K562 (cell line): ENCODE measurements around the gene ATG7. TPM values are rescaled to one million over a fixed set of nuclear protein-coding genes. Genes with fewer than 3 reads are reported as not detected.

Experiments used
- ARID2 ChIP-seq: fragments of 450-650 bp; IDR thresholded peaks from 2 replicates; pipeline ENCODE4 v1.6.1; 2017; ENCODE audit warnings: antibody characterized with exemption, mild to moderate bottlenecking
- CHD1 ChIP-seq: fragments of 200-600 bp; sonication (generic); IDR thresholded peaks from one replicate; pipeline ENCODE4 v1.6.1; 2012; ENCODE audit warnings: mild to moderate bottlenecking, moderate library complexity, low read length, inconsistent platforms
- CREB1 ChIP-seq, 2 experiments: sonication (generic) in 1 of 2; formaldehyde crosslinking in 1 of 2; IDR thresholded peaks; 2 replicates each; pipeline versions ENCODE4 v1.6.1 to v1.8.0; 2012 to 2022; ENCODE audit warnings: inconsistent platforms in 1 of 2, mild to moderate bottlenecking in 1 of 2, missing genetic modification reagents in 1 of 2, moderate library complexity in 1 of 2
- ETV6 ChIP-seq, 3 experiments: fragments of 150-350 bp in 1 of 3; sonication (generic) in 1 of 3; formaldehyde crosslinking in 1 of 3; IDR thresholded peaks; 2 replicates each; pipeline versions ENCODE4 v1.6.1 to v1.8.0; 2014 to 2022; ENCODE audit warnings: borderline replicate concordance in 2 of 3, low read depth in 2 of 3, antibody characterized with exemption in 1 of 3, low read length in 1 of 3, mild to moderate bottlenecking in 1 of 3, missing genetic modification reagents in 1 of 3
- FOXM1 ChIP-seq, 2 experiments: fragments of 450-650 bp in 1 of 2; sonication (generic) in 1 of 2; formaldehyde crosslinking in 1 of 2; IDR thresholded peaks; 2 replicates each; pipeline versions ENCODE4 v1.6.1 to v1.9.0; 2017 to 2022; ENCODE audit warnings: low read depth in 2 of 2, mild to moderate bottlenecking in 2 of 2, missing genetic modification reagents in 1 of 2, moderate library complexity in 1 of 2
- GATAD2B ChIP-seq: fragments of 450-650 bp; IDR thresholded peaks from 2 replicates; pipeline ENCODE4 v1.6.1; 2017; ENCODE audit warnings: mild to moderate bottlenecking, borderline replicate concordance
- MEIS2 ChIP-seq: fragments of 450-650 bp; IDR thresholded peaks from 2 replicates; pipeline ENCODE4 v1.6.1; 2014; ENCODE audit warnings: mild to moderate bottlenecking; ENCODE audit not compliant: partially characterized antibody
- NFE2 ChIP-seq: IDR thresholded peaks from 2 replicates; pipeline ENCODE4 v1.6.1; 2014; ENCODE audit warnings: antibody characterized with exemption, low read depth
- NUFIP1 ChIP-seq: fragments of 450-650 bp; IDR thresholded peaks from 2 replicates; pipeline ENCODE4 v1.6.1; 2018; ENCODE audit not compliant: partially characterized antibody
- PCBP1 ChIP-seq: fragments of 200-400 bp; formaldehyde crosslinking; IDR thresholded peaks from 2 replicates; pipeline ENCODE4 v1.6.1; 2018; ENCODE audit warnings: mild to moderate bottlenecking, low read depth, low read length; ENCODE audit not compliant: poor library complexity, severe bottlenecking
- PHB2 ChIP-seq: fragments of 450-650 bp; IDR thresholded peaks from 2 replicates; pipeline ENCODE4 v1.6.1; 2017; ENCODE audit warnings: low read depth
- PRMT5 ChIP-seq: sonication (generic); formaldehyde crosslinking; IDR thresholded peaks from 2 replicates; pipeline ENCODE4 v1.5.0; 2020; ENCODE audit warnings: missing genetic modification reagents
- RB1 ChIP-seq: fragments of 450-650 bp; IDR thresholded peaks from 2 replicates; pipeline ENCODE4 v1.6.1; 2017; ENCODE audit warnings: low read depth, mild to moderate bottlenecking
- SAP30 ChIP-seq: fragments of 200-600 bp; sonication (generic); IDR thresholded peaks from 2 replicates; pipeline ENCODE4 v1.6.1; 2012; ENCODE audit warnings: borderline replicate concordance, low read depth, mild to moderate bottlenecking, moderate library complexity, low read length, control low read depth, inconsistent platforms; ENCODE audit not compliant: insufficient read depth, poor library complexity, severe bottlenecking
- SMARCE1 ChIP-seq: fragments of 450-650 bp; IDR thresholded peaks from 2 replicates; pipeline ENCODE4 v1.7.1; 2016; ENCODE audit warnings: mild to moderate bottlenecking
- SMC3 ChIP-seq: conservative IDR thresholded peaks from 2 replicates; pipeline ENCODE4 v1.6.1; 2011; ENCODE audit warnings: low read depth, low read length, improper control_type of control experiment; ENCODE audit not compliant: insufficient read depth
- SP2 ChIP-seq: IDR thresholded peaks from 2 replicates; pipeline ENCODE4 v1.6.1; 2011; ENCODE audit warnings: mild to moderate bottlenecking, low read depth, low read length, moderate library complexity; ENCODE audit not compliant: poor library complexity, severe bottlenecking; ENCODE audit errors: extremely low read depth
- TGIF2 ChIP-seq: sonication (generic); formaldehyde crosslinking; IDR thresholded peaks from 2 replicates; pipeline ENCODE4 v1.8.1; 2022; ENCODE audit warnings: mild to moderate bottlenecking, missing genetic modification reagents, moderate library complexity
- U2AF1 ChIP-seq: fragments of 200-400 bp; formaldehyde crosslinking; optimal IDR thresholded peaks from 2 replicates; pipeline ENCODE3; 2017; ENCODE audit warnings: mild to moderate bottlenecking, low read depth, low read length, moderate library complexity
- ZFP30 ChIP-seq: fragments of 250-450 bp; sonication (Bioruptor Pico); IDR thresholded peaks from 2 replicates; pipeline ENCODE4 v1.8.0; 2022; ENCODE audit warnings: moderate library complexity, mild to moderate bottlenecking, inconsistent platforms, borderline replicate concordance
- ZNF121 ChIP-seq: sonication (generic); formaldehyde crosslinking; conservative IDR thresholded peaks from 2 replicates; pipeline ENCODE4 v1.8.0; 2022; ENCODE audit warnings: missing genetic modification reagents
- polyA plus RNA-seq, 8 experiments: library from polyadenylated mRNA; depleted of rRNA in 4 of 8; stranded (reverse) in 5 of 8; unstranded in 3 of 8; fragments of >200 nt; fragmentation: Nextera tagmentation in 2 of 8; fragmentation: Illumina TruSeq in 1 of 8; extraction: Ambion mirVana in 2 of 8; extraction: Trizol in 1 of 8; gene quantifications; 2 replicates each; pipeline versions ENCODE4 v1.2.1 to v1.2.3, GENCODE V29; 2011 to 2014; ENCODE audit warnings: inconsistent platforms in 1 of 8, missing spikeins in 1 of 8
- total RNA-seq, 7 experiments: library from RNA; depleted of rRNA in 6 of 7; stranded (reverse); fragments of >200 nt in 6 of 7; fragmentation: Illumina TruSeq in 2 of 7; extraction: Trizol in 2 of 7; gene quantifications; 2 replicates each; pipeline versions ENCODE4 v1.2.1 to v1.2.3, GENCODE V29; 2011 to 2021; ENCODE audit warnings: low replicate concordance in 1 of 7
- TF ChIP-seq, protein P1 (sequence below): fragments of 250-450 bp; sonication (Bioruptor Pico); IDR thresholded peaks from 2 replicates; pipeline ENCODE4 v1.9.0; 2021; ENCODE audit warnings: mild to moderate bottlenecking, inconsistent platforms
- TF ChIP-seq, protein P2 (sequence below): fragments of 250-450 bp; sonication (Bioruptor Pico); IDR thresholded peaks from 2 replicates; pipeline ENCODE4 v1.8.0; 2021; ENCODE audit warnings: mild to moderate bottlenecking, moderate library complexity

The ATG7 gene
- total and polyA plus RNA-seq, 9 of the 15 experiments (the other 6 are each of a cell fraction or from before 2014, with no cell fraction given), result 18.3 to 45.3 (median 33.6) TPM

DNA sequence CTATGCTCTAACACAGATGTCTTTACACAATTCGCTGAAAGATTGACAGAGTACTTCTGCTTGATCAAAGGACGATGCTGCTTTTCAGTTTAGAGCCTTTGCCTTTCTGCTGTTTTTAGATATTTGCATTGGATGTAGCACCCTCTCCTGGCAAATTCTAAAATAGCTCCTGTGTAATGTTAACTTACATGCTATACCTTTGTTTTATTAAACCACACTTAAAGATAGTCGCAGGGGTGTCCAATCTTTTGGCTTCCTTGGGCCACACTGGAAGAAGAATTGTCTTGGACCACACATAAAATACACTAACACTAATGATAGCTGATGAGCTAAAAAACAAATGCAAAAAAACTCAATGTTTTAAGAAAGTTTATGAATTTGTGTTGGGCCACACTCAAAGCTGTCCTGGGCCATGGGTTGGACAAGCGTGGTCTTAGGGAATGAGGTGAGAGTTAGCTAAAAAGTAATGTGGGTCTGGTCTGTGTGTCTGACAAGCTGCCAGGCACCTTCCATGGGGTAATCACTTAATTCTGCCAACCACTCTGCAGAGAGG lies 62.9 kb downstream of the ATG7 start (continued):
- no peak for TF ChIP-seq PCBP1
- TF ChIP-seq ZFP30 (CRISPR knock-in tag), result no peak
- TF ChIP-seq ZNF121 (CRISPR knock-in tag), result no peak
- TF ChIP-seq SAP30, result no peak
- TF ChIP-seq CREB1 (IDR thresholded peaks at IDR 0.05), result no peak
- TF ChIP-seq CREB1 (CRISPR knock-in tag; IDR thresholded peaks at IDR 0.05), result no peak
- TF ChIP-seq, protein P1, sequence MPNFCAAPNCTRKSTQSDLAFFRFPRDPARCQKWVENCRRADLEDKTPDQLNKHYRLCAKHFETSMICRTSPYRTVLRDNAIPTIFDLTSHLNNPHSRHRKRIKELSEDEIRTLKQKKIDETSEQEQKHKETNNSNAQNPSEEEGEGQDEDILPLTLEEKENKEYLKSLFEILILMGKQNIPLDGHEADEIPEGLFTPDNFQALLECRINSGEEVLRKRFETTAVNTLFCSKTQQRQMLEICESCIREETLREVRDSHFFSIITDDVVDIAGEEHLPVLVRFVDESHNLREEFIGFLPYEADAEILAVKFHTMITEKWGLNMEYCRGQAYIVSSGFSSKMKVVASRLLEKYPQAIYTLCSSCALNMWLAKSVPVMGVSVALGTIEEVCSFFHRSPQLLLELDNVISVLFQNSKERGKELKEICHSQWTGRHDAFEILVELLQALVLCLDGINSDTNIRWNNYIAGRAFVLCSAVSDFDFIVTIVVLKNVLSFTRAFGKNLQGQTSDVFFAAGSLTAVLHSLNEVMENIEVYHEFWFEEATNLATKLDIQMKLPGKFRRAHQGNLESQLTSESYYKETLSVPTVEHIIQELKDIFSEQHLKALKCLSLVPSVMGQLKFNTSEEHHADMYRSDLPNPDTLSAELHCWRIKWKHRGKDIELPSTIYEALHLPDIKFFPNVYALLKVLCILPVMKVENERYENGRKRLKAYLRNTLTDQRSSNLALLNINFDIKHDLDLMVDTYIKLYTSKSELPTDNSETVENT, result no peak
- peak; percentile 78 for TF ChIP-seq ARID2
- TF ChIP-seq ETV6 (IDR thresholded peaks at IDR 0.05; ENCODE audit: borderline replicate concordance in 1 of 2, low read depth in 2 of 2, low read length in 1 of 2), result no peak
- no peak for TF ChIP-seq ETV6 (CRISPR knock-in tag; IDR thresholded peaks at IDR 0.05; ENCODE audit: borderline replicate concordance)
- no peak for TF ChIP-seq U2AF1
- TF ChIP-seq MEIS2, result peak; percentile 19
- no peak for TF ChIP-seq CHD1
- TF ChIP-seq PRMT5 (CRISPR knock-in tag), result no peak
- TF ChIP-seq SMARCE1, result no peak
- peak; percentile 53 for TF ChIP-seq SMC3
- no peak for TF ChIP-seq SP2
- TF ChIP-seq NFE2, result no peak
- TF ChIP-seq PHB2, result no peak
- TF ChIP-seq TGIF2 (CRISPR knock-in tag), result no peak
- no peak for TF ChIP-seq GATAD2B
- no peak for TF ChIP-seq NUFIP1
- 0 out of 2 replicates have a peak, but pooled peaks have one; percentile 19 for TF ChIP-seq RB1
- TF ChIP-seq, protein P2, sequence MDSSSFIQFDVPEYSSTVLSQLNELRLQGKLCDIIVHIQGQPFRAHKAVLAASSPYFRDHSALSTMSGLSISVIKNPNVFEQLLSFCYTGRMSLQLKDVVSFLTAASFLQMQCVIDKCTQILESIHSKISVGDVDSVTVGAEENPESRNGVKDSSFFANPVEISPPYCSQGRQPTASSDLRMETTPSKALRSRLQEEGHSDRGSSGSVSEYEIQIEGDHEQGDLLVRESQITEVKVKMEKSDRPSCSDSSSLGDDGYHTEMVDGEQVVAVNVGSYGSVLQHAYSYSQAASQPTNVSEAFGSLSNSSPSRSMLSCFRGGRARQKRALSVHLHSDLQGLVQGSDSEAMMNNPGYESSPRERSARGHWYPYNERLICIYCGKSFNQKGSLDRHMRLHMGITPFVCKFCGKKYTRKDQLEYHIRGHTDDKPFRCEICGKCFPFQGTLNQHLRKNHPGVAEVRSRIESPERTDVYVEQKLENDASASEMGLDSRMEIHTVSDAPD (CRISPR knock-in tag), result no peak
- TF ChIP-seq FOXM1 (IDR thresholded peaks at IDR 0.05; ENCODE audit: low read depth), result no peak
- TF ChIP-seq FOXM1 (CRISPR knock-in tag; IDR thresholded peaks at IDR 0.05; ENCODE audit: low read depth), result no peak
